Prostate gland (tissue), 2 donors: Measurements from ENCODE around the gene GOLGA8H. TPM values are rescaled to one million over a fixed set of nuclear protein-coding genes. Genes with fewer than 3 reads are reported as not detected.
A peak's percentile ranks its signal among the peaks of the same experiment; 100 is the strongest.
"Not testable (repeated sequence)": the region's sequence is repeated elsewhere in the genome, so short reads cannot be mapped to it uniquely, and the experiment has no call there.

ENCODE experiments used
- DNase-seq: peaks from one replicate; pipeline ENCODE4 v3.0.0-alpha.2; 2019; ENCODE audit warnings: low spot score
- H3K27ac ChIP-seq, 2 donors: fragments of 200-600 bp; sonication (generic); 2 replicates each; pipeline ENCODE4 v1.5.1; 2017 to 2019
- H3K27me3 ChIP-seq: fragments of 200-600 bp; sonication (generic); replicated peaks from 2 replicates; pipeline ENCODE4 v1.5.1; 2019; ENCODE audit not compliant: insufficient read depth
- H3K36me3 ChIP-seq, 2 donors: fragments of 200-600 bp; sonication (generic); 1 replicate in 1 of 2; 2 replicates in 1 of 2; pipeline versions ENCODE4 v1.5.1 to v1.8.1; 2017 to 2019
- H3K4me1 ChIP-seq: fragments of 200-600 bp; sonication (generic); replicated peaks from 2 replicates; pipeline ENCODE4 v1.5.1; 2019
- H3K4me3 ChIP-seq, 2 donors: fragments of 200-600 bp; sonication (generic); 2 replicates each; pipeline ENCODE4 v1.5.1; 2017 to 2019
- H3K9me3 ChIP-seq: fragments of 200-600 bp; sonication (generic); 2 replicates; pipeline ENCODE4 v1.5.1; 2017
- POLR2A ChIP-seq: fragments of 450-650 bp; IDR thresholded peaks from one replicate; pipeline ENCODE4 v1.6.1; 2016; ENCODE audit warnings: antibody characterized with exemption, mild to moderate bottlenecking
- POLR2AphosphoS5 ChIP-seq: sonication (generic); formaldehyde crosslinking; IDR thresholded peaks from one replicate; pipeline ENCODE4 v1.6.1; 2017; ENCODE audit warnings: antibody characterized with exemption
- WGBS: methylation state at CpG from one replicate; pipeline ENCODE4 v1.1.5; 2018; 5-methylcytosine and 5-hydroxymethylcytosine counted together
- intact Hi-C: fragments of 100-400 bp; cut with DNase I; formaldehyde crosslinking; loops from one replicate; pipeline ENCODE4 v1.14.2; 2022
- total RNA-seq, 2 donors: library from RNA; depleted of rRNA; stranded (reverse); fragments of >200 nt; gene quantifications; one replicate each; pipeline ENCODE4 v1.1.0, GENCODE V29; 2016
- TF ChIP-seq, protein P1 (sequence below), 4 experiments: fragments of 200-600 bp in 2 of 4; fragments of 450-650 bp in 2 of 4; sonication (generic) in 2 of 4; IDR thresholded peaks; 1 replicate in 3 of 4; 2 replicates in 1 of 4; pipeline ENCODE4 v1.5.1; 2016 to 2019; ENCODE audit warnings: antibody characterized with exemption in 4 of 4, mild to moderate bottlenecking in 2 of 4, moderate library complexity in 2 of 4

GOLGA8H gene
- total RNA-seq, 2 donors from 2014 or later: 0.28 TPM; not detected in 1

DNA sequence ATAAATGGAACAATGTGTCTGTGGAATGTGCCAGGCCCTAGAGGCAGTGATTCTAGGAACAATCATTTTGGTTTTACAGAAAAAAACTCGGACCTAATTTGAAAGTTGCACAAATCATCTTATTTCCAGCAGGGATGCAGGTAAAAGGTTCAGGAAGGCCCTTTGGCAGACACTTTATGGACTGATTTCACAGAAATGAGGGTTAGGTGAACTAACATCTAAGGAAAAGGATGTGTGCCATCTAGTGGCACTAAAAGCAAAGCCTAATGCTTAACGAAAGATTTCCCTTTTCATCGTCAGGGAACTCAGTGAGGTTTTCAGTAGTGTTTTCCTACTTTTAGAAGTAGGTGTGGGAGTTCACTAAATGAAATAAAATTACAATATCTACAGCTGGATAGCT is 17.5 kb downstream of the GOLGA8H start:
- 12% methylated on average over 3 of the region's 3 CpGs for WGBS
- H3K4me1 ChIP-seq, H3K9me3 ChIP-seq, DNase-seq, H3K27me3 ChIP-seq, intact Hi-C loops, H3K27ac ChIP-seq, H3K36me3 ChIP-seq, H3K4me3 ChIP-seq: not testable (repeated sequence)
- TF ChIP-seq, protein P1, sequence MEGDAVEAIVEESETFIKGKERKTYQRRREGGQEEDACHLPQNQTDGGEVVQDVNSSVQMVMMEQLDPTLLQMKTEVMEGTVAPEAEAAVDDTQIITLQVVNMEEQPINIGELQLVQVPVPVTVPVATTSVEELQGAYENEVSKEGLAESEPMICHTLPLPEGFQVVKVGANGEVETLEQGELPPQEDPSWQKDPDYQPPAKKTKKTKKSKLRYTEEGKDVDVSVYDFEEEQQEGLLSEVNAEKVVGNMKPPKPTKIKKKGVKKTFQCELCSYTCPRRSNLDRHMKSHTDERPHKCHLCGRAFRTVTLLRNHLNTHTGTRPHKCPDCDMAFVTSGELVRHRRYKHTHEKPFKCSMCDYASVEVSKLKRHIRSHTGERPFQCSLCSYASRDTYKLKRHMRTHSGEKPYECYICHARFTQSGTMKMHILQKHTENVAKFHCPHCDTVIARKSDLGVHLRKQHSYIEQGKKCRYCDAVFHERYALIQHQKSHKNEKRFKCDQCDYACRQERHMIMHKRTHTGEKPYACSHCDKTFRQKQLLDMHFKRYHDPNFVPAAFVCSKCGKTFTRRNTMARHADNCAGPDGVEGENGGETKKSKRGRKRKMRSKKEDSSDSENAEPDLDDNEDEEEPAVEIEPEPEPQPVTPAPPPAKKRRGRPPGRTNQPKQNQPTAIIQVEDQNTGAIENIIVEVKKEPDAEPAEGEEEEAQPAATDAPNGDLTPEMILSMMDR (IDR thresholded peaks at IDR 0.05): peak in 1 of 4 experiments; percentile 19

DNA sequence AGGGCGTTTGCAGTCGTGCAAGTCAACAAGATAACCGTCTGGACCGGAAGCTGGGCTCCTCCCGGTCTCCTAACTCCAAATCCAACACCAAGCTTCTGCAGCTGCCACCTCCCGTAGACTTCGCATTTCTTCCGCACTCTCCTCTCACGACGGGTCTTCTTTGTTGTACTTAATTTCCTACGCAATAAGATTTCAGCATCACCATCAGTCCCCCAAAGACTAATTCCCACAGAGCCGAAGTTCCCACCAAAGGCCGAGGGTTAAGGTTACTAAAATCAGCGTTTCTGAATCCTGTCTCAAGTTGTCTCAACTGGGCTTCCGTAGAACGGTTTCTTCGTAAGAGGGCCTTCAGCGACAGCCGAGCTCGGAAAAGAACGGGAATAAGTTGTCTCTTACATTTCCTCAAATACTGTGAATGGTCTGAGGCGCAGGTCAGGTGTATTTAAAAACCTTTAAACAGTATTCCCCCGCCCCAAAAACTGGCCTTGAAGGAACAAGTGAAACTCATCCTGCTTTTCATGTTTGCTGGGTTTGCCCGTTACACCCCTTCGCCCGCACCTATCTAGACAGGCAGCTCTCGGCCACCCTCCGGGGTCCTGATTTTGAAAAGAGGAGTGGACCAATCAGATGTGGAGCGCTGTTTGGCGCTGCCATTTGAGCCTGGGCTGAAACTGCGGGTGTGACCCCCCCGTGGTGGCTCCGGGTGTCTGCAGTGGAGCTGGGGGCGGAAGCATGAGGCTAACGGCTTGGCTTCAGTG is 21.8 kb downstream of the GOLGA8H start, which contains the start of gene ARHGAP11B:
Gene ARHGAP11B, plus strand, starts transcription at position 693 of the 758 bp plus-strand sequence.
- WGBS: 0% methylated on average over 33 of the region's 35 CpGs
- intact Hi-C loops, H3K4me1 ChIP-seq, H3K27me3 ChIP-seq, H3K36me3 ChIP-seq, H3K9me3 ChIP-seq: not testable (repeated sequence)
- TF ChIP-seq POLR2AphosphoS5: peak; percentile 70
- TF ChIP-seq, protein P1 (IDR thresholded peaks at IDR 0.05): peak in 1 of 4 experiments; percentile 22
- DNase-seq: peak; percentile 95
- Histone ChIP-seq H3K4me3 (peak within 1 kb of the TSS; percentile 33 to 52), H3K27ac (peak within 1 kb of the TSS; percentile 68 to 88)

DNA sequence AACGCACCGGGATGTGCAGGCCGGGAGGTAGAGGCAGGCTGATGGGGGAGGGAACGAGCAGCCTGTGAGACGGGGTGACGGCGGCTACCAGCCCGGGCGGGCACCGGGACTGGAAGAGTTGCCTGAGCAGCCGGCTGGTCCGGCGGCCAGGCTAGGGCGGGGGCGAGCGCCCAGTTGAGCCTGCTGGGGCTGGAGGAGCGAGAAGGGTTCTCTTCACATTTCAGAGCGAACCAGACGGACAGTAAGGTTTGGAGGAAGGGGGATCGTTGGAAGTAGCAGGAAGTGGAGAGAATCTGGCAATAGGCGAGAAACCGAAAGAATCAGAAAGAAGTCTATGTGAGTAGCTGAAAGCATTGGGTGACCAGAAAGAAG is 22.4 kb downstream of the GOLGA8H start:
- H3K27me3 ChIP-seq, H3K9me3 ChIP-seq, intact Hi-C loops, H3K4me1 ChIP-seq, DNase-seq, H3K36me3 ChIP-seq: not testable (repeated sequence)
- 0% methylated on average over 12 of the region's 22 CpGs for WGBS
- Histone ChIP-seq H3K4me3 (peak overlapping the region; percentile 33 to 52), H3K27ac (peak overlapping the region in 1 of 2 donors; percentile 88)

DNA sequence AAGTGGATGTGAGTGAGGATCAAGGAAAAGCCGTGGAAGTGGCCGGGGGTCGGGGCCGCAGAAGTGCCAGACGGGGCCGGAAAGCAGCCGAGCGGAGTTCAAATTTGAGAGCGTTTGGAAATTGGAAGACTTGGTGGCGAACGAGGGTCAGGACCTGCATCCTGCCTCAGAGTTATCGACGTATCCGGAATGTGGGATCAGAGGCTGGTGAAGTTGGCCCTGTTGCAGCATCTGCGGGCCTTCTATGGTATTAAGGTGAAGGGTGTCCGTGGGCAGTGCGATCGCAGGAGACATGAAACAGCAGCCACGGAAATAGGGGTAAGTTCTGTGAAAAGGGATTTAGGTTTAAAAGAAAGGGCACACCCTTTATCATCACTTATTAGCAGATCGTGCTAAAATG is 22.8 kb downstream of the GOLGA8H start:
- DNase-seq, H3K4me1 ChIP-seq, H3K36me3 ChIP-seq, H3K9me3 ChIP-seq, intact Hi-C loops, H3K27me3 ChIP-seq, H3K27ac ChIP-seq: not testable (repeated sequence)
- H3K4me3 ChIP-seq: peak overlapping the region; percentile 33 to 52
- under 1% methylated on average over 20 of the region's 20 CpGs for WGBS

DNA sequence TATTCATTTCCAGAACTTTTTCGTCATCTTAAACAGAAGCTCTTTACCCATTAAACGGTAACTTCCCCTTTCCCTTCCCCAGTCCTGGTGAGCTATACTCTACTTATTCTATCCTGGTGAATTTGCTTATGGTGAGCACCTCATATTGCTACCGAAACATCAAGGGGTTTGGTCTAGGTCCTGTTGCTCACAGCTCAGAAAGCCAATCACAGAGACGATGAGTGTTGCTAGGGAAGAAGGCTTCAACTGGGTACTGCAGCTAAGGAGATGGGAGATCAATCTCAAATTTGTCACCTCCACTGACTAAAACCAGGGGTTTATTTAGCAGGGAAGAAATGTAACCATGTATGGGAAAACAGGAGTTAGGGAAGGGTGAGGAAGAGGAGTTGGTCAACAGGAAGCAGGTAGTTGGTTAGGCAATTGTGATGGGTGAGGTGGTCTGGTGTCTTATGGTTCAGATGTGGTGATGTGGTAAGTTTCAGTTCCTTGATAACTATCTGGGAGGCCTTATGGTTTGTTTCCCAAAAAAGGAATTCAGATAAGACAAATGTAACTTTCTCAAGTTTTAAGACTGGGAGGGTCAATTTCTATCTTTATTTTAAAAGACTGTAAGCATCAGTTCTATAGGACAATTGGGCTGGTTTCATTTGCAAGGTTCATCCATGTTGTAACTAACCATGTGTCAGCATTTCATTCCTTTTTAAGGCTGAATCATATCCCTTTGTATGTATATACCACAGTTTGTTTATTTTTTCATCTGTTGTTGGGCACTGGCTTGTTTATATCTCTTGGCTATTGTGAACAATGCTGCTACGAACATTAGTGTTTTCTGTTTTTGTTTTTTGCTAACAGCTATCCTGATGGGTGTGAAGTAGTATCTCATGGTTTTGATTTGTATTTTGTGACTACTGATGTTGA is 46.4 kb downstream of the GOLGA8H start:
- Histone ChIP-seq H3K4me1 (no peaks in the 10 kb centered on the region), H3K27ac (no peak overlapping the region), H3K9me3 (no peaks in the 10 kb centered on the region), H3K36me3 (no peaks in the 10 kb centered on the region), H3K4me3 (no peak overlapping the region), H3K27me3 (no peaks in the 10 kb centered on the region)
- WGBS: 95% methylated on average over 5 of the region's 5 CpGs
- intact Hi-C loops: no loop called here
- TF ChIP-seq, protein P1 (IDR thresholded peaks at IDR 0.05): no peak
- no peak for TF ChIP-seq POLR2A
- TF ChIP-seq POLR2AphosphoS5: no peak
- no peak for DNase-seq
